K562 (cell line): ENCODE data around the gene NDUFAB1. TPM values are rescaled to one million over a fixed set of nuclear protein-coding genes. Genes with fewer than 3 reads are reported as not detected.

Source experiments
- AFF1 ChIP-seq, 2 experiments: fragments of 450-650 bp; IDR thresholded peaks; 2 replicates each; pipeline ENCODE4 v1.6.1; 2018; ENCODE audit warnings: mild to moderate bottlenecking in 2 of 2, low read depth in 1 of 2; ENCODE audit not compliant: partially characterized antibody in 2 of 2
- BRD4 ChIP-seq: fragments of 200-600 bp; sonication (generic); IDR thresholded peaks from 2 replicates; pipeline ENCODE4 v1.6.1; 2017; ENCODE audit warnings: inconsistent platforms
- ELF4 ChIP-seq: fragments of 450-650 bp; formaldehyde crosslinking; IDR thresholded peaks from 2 replicates; pipeline ENCODE4 v1.4.0; 2022; ENCODE audit warnings: missing genetic modification characterization
- GTF2E2 ChIP-seq: fragments of 200-800 bp; sonication (Bioruptor generic); IDR thresholded peaks from 2 replicates; pipeline ENCODE4 v1.6.1; 2016; ENCODE audit warnings: missing genetic modification characterization, missing compliant biosample characterization
- HMGN3 ChIP-seq: IDR thresholded peaks from 2 replicates; pipeline ENCODE4 v1.6.1; 2011; ENCODE audit warnings: borderline replicate concordance, low read depth, mild to moderate bottlenecking, mixed read lengths, low read length; ENCODE audit not compliant: insufficient read length; ENCODE audit errors: extremely low read depth
- KDM5B ChIP-seq: fragments of 200-600 bp; sonication (generic); IDR thresholded peaks from 2 replicates; pipeline ENCODE4 v1.6.1; 2012; ENCODE audit warnings: low read depth, mild to moderate bottlenecking, moderate library complexity, low read length, control low read depth, inconsistent platforms; ENCODE audit not compliant: insufficient replicate concordance
- NCOA4 ChIP-seq: fragments of 450-650 bp; IDR thresholded peaks from 2 replicates; pipeline ENCODE4 v1.6.1; 2018; ENCODE audit warnings: mild to moderate bottlenecking; ENCODE audit not compliant: partially characterized antibody
- NFATC3 ChIP-seq: fragments of 450-650 bp; IDR thresholded peaks from 2 replicates; pipeline ENCODE4 v1.6.1; 2017; ENCODE audit warnings: mild to moderate bottlenecking
- NFIX ChIP-seq: fragments of 250-450 bp; sonication (Bioruptor Pico); IDR thresholded peaks from 2 replicates; pipeline ENCODE4 v1.4.0; 2020; ENCODE audit warnings: low read depth, mild to moderate bottlenecking, moderate library complexity
- RCOR1 ChIP-seq, 2 experiments: IDR thresholded peaks; 2 replicates each; pipeline ENCODE4 v1.6.1; 2012; ENCODE audit warnings: low read depth in 2 of 2, low read length in 2 of 2, borderline replicate concordance in 1 of 2, improper control_type of control experiment in 1 of 2
- SMAD1 ChIP-seq: fragments of 150-350 bp; IDR thresholded peaks from 2 replicates; pipeline ENCODE4 v1.6.1; 2014; ENCODE audit warnings: low read length, low read depth; ENCODE audit not compliant: partially characterized antibody
- THAP7 ChIP-seq: fragments of 250-450 bp; sonication (Bioruptor Pico); IDR thresholded peaks from 2 replicates; pipeline ENCODE4 v1.5.0; 2021
- THRB ChIP-seq: fragments of 450-650 bp; formaldehyde crosslinking; conservative IDR thresholded peaks from 2 replicates; pipeline ENCODE4 v1.4.0; 2022; ENCODE audit warnings: mild to moderate bottlenecking, missing genetic modification characterization
- YY1 ChIP-seq, 3 experiments: IDR thresholded peaks; 2 replicates each; pipeline ENCODE4 v1.6.1; 2011; ENCODE audit warnings: low read length in 2 of 3, mild to moderate bottlenecking in 2 of 3, moderate library complexity in 2 of 3, borderline replicate concordance in 1 of 3, control low read depth in 1 of 3, low read depth in 1 of 3; ENCODE audit not compliant: insufficient read depth in 3 of 3, insufficient replicate concordance in 2 of 3, control insufficient read depth in 1 of 3, insufficient read length in 1 of 3; ENCODE audit errors: extremely low read depth in 1 of 3
- ZFPM2 ChIP-seq: fragments of 250-450 bp; sonication (Bioruptor Pico); IDR thresholded peaks from 2 replicates; pipeline ENCODE4 v1.5.1; 2022; ENCODE audit warnings: mild to moderate bottlenecking
- ZNF436 ChIP-seq: fragments of 250-450, 450-650 bp; sonication (Bioruptor Pico); formaldehyde crosslinking; IDR thresholded peaks from 2 replicates; pipeline ENCODE4 v1.7.0; 2020; ENCODE audit warnings: mild to moderate bottlenecking
- ZNF76 ChIP-seq: fragments of 250-450 bp; sonication (Bioruptor Pico); IDR thresholded peaks from 2 replicates; pipeline ENCODE4 v1.4.0; 2020; ENCODE audit warnings: mild to moderate bottlenecking, moderate library complexity, borderline replicate concordance
- polyA plus RNA-seq, 8 experiments: library from polyadenylated mRNA; depleted of rRNA in 4 of 8; stranded (reverse) in 5 of 8; unstranded in 3 of 8; fragments of >200 nt; fragmentation: Nextera tagmentation in 2 of 8; fragmentation: Illumina TruSeq in 1 of 8; extraction: Ambion mirVana in 2 of 8; extraction: Trizol in 1 of 8; gene quantifications; 2 replicates each; pipeline versions ENCODE4 v1.2.1 to v1.2.3, GENCODE V29; 2011 to 2014; ENCODE audit warnings: inconsistent platforms in 1 of 8, missing spikeins in 1 of 8
- total RNA-seq, 7 experiments: library from RNA; depleted of rRNA in 6 of 7; stranded (reverse); fragments of >200 nt in 6 of 7; fragmentation: Illumina TruSeq in 2 of 7; extraction: Trizol in 2 of 7; gene quantifications; 2 replicates each; pipeline versions ENCODE4 v1.2.1 to v1.2.3, GENCODE V29; 2011 to 2021; ENCODE audit warnings: low replicate concordance in 1 of 7
- TF ChIP-seq, protein P1 (sequence below), 2 experiments: IDR thresholded peaks; 2 replicates each; pipeline ENCODE4 v1.6.1; 2011; ENCODE audit warnings: borderline replicate concordance in 1 of 2, control low read depth in 1 of 2, low read depth in 1 of 2, low read length in 1 of 2, mild to moderate bottlenecking in 1 of 2, mixed read lengths in 1 of 2, moderate library complexity in 1 of 2; ENCODE audit not compliant: insufficient read depth in 1 of 2, insufficient read length in 1 of 2, poor library complexity in 1 of 2, severe bottlenecking in 1 of 2; ENCODE audit errors: extremely low read depth in 1 of 2

NDUFAB1 gene
- total and polyA plus RNA-seq, 9 of the 15 experiments (the other 6 are each of a cell fraction or from before 2014, with no cell fraction given): 123 to 481 (median 238) TPM

DNA sequence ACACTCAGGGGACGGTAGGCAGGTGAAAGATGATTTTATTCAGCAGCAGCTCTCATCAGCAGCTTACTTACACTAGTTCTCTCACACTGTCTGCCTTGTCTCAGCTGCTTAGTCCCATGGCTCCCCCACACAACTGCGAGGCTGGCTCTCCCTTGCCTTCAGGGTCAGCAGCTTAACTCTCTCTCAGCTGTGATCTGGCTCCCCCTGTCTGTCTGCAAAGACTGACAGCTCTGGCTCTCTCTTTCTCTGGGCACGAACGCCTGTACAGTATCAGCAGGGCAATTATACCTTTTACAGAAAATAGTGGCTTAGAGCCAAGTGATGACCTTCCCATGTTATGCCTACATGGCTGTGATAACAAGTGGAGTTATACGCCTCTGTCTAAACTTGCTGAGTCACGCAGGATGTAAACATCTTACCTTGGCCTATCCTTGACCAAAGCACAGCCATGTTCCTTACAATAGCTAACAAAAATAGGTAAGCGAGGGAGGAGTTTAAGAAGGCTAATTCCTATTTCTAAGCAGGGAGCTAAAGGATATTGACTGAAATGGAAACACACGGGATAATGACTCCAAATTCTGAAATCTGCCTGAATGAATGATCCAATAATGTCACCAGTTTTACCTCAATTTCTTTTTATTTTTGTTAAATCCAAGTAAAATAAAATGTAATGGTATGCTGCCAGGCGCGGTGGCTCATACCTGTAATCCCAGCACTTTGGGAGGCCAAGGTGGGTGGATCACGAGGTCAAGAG is 1.1 kb upstream of the NDUFAB1 start (continued):
- TF ChIP-seq GTF2E2 (peak; percentile 86), ELF4 (CRISPR knock-in tag) (peak; percentile 100), ZNF436 (CRISPR knock-in tag) (no peak), RCOR1 (IDR thresholded peaks at IDR 0.05; ENCODE audit: borderline replicate concordance in 1 of 2, low read depth in 2 of 2, low read length in 2 of 2) (peak in 1 of 2 experiments; percentile 91; a peak in 2 of 4 replicates), HMGN3 (no peak), ZNF76 (peak; percentile 99), NFIX (CRISPR knock-in tag) (peak; percentile 77), YY1 (IDR thresholded peaks at IDR 0.05; ENCODE audit: borderline replicate concordance in 1 of 3, control insufficient read depth in 1 of 3, extremely low read depth in 1 of 3, insufficient read depth in 3 of 3, insufficient read length in 1 of 3, insufficient replicate concordance in 2 of 3, low read depth in 1 of 3, low read length in 2 of 3) (peak in 2 of 3 experiments; percentile 18 to 76), THAP7 (CRISPR knock-in tag) (peak; percentile 38; the same call in 1 of the 2 replicates), SMAD1 (peak; percentile 43), NCOA4 (no peak), THRB (CRISPR knock-in tag) (peak; percentile 99), KDM5B (no peak), BRD4 (no peak), AFF1 (IDR thresholded peaks at IDR 0.05; ENCODE audit: low read depth in 1 of 2, partially characterized antibody in 2 of 2) (peak; percentile 70 to 76), NFATC3 (no peak), ZFPM2 (0 out of 2 replicates have a peak, but pooled peaks have one; percentile 93)
- TF ChIP-seq, protein P1, sequence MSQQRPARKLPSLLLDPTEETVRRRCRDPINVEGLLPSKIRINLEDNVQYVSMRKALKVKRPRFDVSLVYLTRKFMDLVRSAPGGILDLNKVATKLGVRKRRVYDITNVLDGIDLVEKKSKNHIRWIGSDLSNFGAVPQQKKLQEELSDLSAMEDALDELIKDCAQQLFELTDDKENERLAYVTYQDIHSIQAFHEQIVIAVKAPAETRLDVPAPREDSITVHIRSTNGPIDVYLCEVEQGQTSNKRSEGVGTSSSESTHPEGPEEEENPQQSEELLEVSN (IDR thresholded peaks at IDR 0.05; ENCODE audit: borderline replicate concordance in 1 of 2, extremely low read depth in 1 of 2, insufficient read depth in 1 of 2, insufficient read length in 1 of 2, low read depth in 1 of 2, low read length in 1 of 2, poor library complexity in 1 of 2, severe bottlenecking in 1 of 2): peak in 1 of 2 experiments; percentile 30
